Endothelial cell of umbilical vein (primary cell): ENCODE results near the gene ADAMTS6.

ENCODE experiments used
- EZH2 ChIP-seq: IDR thresholded peaks from 2 replicates; pipeline ENCODE4 v1.6.1; 2012; ENCODE audit warnings: borderline replicate concordance, low read depth, mild to moderate bottlenecking, moderate library complexity, low read length, inconsistent platforms; ENCODE audit not compliant: severe bottlenecking
- FOS ChIP-seq: IDR thresholded peaks from 2 replicates; pipeline ENCODE4 v1.6.1; 2011; ENCODE audit warnings: mild to moderate bottlenecking, low read length, moderate library complexity, borderline replicate concordance; ENCODE audit not compliant: insufficient read depth
- GATA2 ChIP-seq: IDR thresholded peaks from 2 replicates; pipeline ENCODE4 v1.7.0; 2011; ENCODE audit warnings: low read depth, mild to moderate bottlenecking, moderate library complexity, mixed read lengths, low read length; ENCODE audit not compliant: insufficient read length, insufficient read depth
- JUN ChIP-seq: IDR thresholded peaks from 2 replicates; pipeline ENCODE4 v1.6.1; 2011; ENCODE audit warnings: borderline replicate concordance, low read depth; ENCODE audit not compliant: insufficient read length, insufficient read depth
- MAX ChIP-seq: IDR thresholded peaks from 2 replicates; pipeline ENCODE4 v1.6.1; 2011; ENCODE audit not compliant: insufficient read depth, insufficient read length
- MYC ChIP-seq: IDR thresholded peaks from one replicate; pipeline ENCODE4 v1.6.1; 2011; ENCODE audit warnings: mild to moderate bottlenecking, low read depth, low read length
- POLR2A ChIP-seq: IDR thresholded peaks from 2 replicates; pipeline ENCODE4 v1.6.1; 2012; ENCODE audit warnings: low read depth, mild to moderate bottlenecking, control low read depth, low read length
- POLR2AphosphoS5 ChIP-seq: IDR thresholded peaks from 2 replicates; pipeline ENCODE4 v1.6.1; 2012; ENCODE audit warnings: low read depth, mild to moderate bottlenecking, control low read depth, low read length, moderate library complexity; ENCODE audit not compliant: insufficient read depth
- TF ChIP-seq, protein P1 (sequence below), 2 donors: IDR thresholded peaks; 1 replicate in 1 of 2; 2 replicates in 1 of 2; pipeline ENCODE4 v1.5.1; 2011; ENCODE audit warnings: low read length in 2 of 2, mild to moderate bottlenecking in 2 of 2, moderate library complexity in 2 of 2, control low read depth in 1 of 2, inconsistent platforms in 1 of 2, low read depth in 1 of 2; ENCODE audit not compliant: insufficient read depth in 1 of 2; ENCODE audit errors: extremely low read depth in 1 of 2

DNA sequence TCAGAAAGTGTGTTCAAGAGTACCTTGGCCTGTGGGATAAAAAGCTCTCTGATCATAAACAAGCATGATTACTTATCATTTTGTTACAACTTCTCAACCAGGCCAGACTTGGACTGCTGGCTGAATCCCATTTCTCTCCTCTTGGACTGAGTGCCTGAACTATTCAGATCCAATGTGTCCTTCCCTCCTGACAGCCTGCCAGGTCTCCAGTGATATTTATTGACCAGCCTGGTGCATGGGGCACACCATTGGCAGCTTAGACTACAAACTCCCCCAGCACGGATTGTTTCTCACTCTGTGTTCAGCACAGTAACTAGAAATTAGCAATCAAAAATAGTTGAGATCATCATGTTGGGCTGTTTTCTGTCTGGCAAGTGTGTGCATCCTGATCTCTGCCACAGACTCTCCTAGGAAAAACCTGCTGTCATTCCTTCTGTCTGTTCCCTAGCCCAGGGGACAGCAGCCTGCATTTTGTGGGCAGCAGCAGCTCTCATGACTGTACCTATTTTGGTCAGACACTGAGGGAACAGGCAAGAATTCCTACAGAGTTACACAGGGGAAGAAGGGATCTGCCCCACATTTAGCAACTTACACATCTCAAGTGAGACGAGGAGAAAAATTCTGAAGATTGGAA is 348.1 kb downstream of the ADAMTS6 start:
- TF ChIP-seq, protein P1, sequence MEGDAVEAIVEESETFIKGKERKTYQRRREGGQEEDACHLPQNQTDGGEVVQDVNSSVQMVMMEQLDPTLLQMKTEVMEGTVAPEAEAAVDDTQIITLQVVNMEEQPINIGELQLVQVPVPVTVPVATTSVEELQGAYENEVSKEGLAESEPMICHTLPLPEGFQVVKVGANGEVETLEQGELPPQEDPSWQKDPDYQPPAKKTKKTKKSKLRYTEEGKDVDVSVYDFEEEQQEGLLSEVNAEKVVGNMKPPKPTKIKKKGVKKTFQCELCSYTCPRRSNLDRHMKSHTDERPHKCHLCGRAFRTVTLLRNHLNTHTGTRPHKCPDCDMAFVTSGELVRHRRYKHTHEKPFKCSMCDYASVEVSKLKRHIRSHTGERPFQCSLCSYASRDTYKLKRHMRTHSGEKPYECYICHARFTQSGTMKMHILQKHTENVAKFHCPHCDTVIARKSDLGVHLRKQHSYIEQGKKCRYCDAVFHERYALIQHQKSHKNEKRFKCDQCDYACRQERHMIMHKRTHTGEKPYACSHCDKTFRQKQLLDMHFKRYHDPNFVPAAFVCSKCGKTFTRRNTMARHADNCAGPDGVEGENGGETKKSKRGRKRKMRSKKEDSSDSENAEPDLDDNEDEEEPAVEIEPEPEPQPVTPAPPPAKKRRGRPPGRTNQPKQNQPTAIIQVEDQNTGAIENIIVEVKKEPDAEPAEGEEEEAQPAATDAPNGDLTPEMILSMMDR (IDR thresholded peaks at IDR 0.05; ENCODE audit: extremely low read depth in 1 of 2, insufficient read depth in 1 of 2, low read depth in 1 of 2, low read length in 2 of 2), result no peak
- TF ChIP-seq EZH2 (no peak), MAX (no peak), JUN (no peak), POLR2A (no peak), POLR2AphosphoS5 (no peak), MYC (no peak), FOS (no peak), GATA2 (no peak)
